ENCODE data around the gene SIRT5. TPM values are rescaled to one million over a fixed set of nuclear protein-coding genes. Genes with fewer than 3 reads are reported as not detected.

SIRT5 gene
- total and polyA plus RNA-seq, 2 experiments from 2014 or later: 4.8 to 6.1 TPM

- H3K4me3 ChIP-seq: no peak overlapping the region
- no peaks in the 10 kb centered on the region for H4K20me1 ChIP-seq (ENCODE audit: insufficient read depth)
- in situ Hi-C loops (cut with MboI): loop anchor here (25.0 kb wide), 2 partner anchors 190 to 615 kb away; partner anchors contain the start of gene TBC1D7
- no peaks in the 10 kb centered on the region for H3K4me1 ChIP-seq (ENCODE audit: insufficient read depth)
- H3K4me2 ChIP-seq (ENCODE audit: unreplicated experiment): no peak overlapping the region
- H3K9ac ChIP-seq: no peak overlapping the region
- H3F3A ChIP-seq (ENCODE audit: insufficient read depth): no peaks in the 10 kb centered on the region
- TF ChIP-seq EZH2phosphoT487 (IDR thresholded peaks at IDR 0.05; ENCODE audit: insufficient read depth, low read depth) (no peak), EZH2 (IDR thresholded peaks at IDR 0.05; ENCODE audit: insufficient read depth, poor library complexity, severe bottlenecking) (no peak)
- no peaks in the 10 kb centered on the region for H3K9me3 ChIP-seq (ENCODE audit: low read depth)
- H3K9me2 ChIP-seq (ENCODE audit: insufficient read depth): no peaks in the 10 kb centered on the region
- H3K79me2 ChIP-seq (ENCODE audit: insufficient read depth): no peaks in the 10 kb centered on the region
- peak; percentile 16 for DNase-seq
- H3K27ac ChIP-seq: no peak overlapping the region
- 89 to 91% methylated on average over 17 of the region's 17 CpGs for WGBS, 2 experiments (ENCODE audit: low coverage in 1 of 2, low lambda C conversion rate in 2 of 2, missing lambda C conversion rate in 2 of 2)
- no peaks in the 10 kb centered on the region for H3K36me3 ChIP-seq (ENCODE audit: low read depth)
- H3K27me3 ChIP-seq (replicated peaks; ENCODE audit: insufficient read depth): no peaks in the 10 kb centered on the region; the same call in 1 of the 2 replicates
- no peak overlapping the region for H2AFZ ChIP-seq
Observed at GRCh38 chr6:13526727-13527670, 47.4 kb upstream of the SIRT5 start.

- Histone ChIP-seq H3K79me2 (ENCODE audit: insufficient read depth) (no peaks in the 10 kb centered on the region), H3K27me3 (replicated peaks; ENCODE audit: insufficient read depth) (no peaks in the 10 kb centered on the region; the same call in 1 of the 2 replicates), H3F3A (ENCODE audit: insufficient read depth) (no peaks in the 10 kb centered on the region), H2AFZ (no peak overlapping the region), H3K27ac (no peak overlapping the region), H3K9me2 (ENCODE audit: insufficient read depth) (no peaks in the 10 kb centered on the region), H4K20me1 (ENCODE audit: insufficient read depth) (no peaks in the 10 kb centered on the region), H3K9me3 (ENCODE audit: low read depth) (no peaks in the 10 kb centered on the region), H3K4me3 (no peak overlapping the region), H3K9ac (no peak overlapping the region), H3K36me3 (ENCODE audit: low read depth) (no peaks in the 10 kb centered on the region), H3K4me2 (ENCODE audit: unreplicated experiment) (no peak overlapping the region), H3K4me1 (ENCODE audit: insufficient read depth) (no peaks in the 10 kb centered on the region)
- TF ChIP-seq EZH2 (IDR thresholded peaks at IDR 0.05; ENCODE audit: insufficient read depth, poor library complexity, severe bottlenecking) (no peak), EZH2phosphoT487 (IDR thresholded peaks at IDR 0.05; ENCODE audit: insufficient read depth, low read depth) (no peak)
- no peak for DNase-seq
- in situ Hi-C loops (cut with MboI): loop anchor here (25.0 kb wide), 2 partner anchors 190 to 615 kb away; partner anchors contain the start of gene TBC1D7
- 93 to 94% methylated on average over 4 of the region's 4 CpGs for WGBS, 2 experiments (ENCODE audit: low coverage in 1 of 2, low lambda C conversion rate in 2 of 2, missing lambda C conversion rate in 2 of 2)
Observed at GRCh38 chr6:13527671-13528056, 46.7 kb upstream of the SIRT5 start.

GRCh38 chr6:13528232-13528631 is 46.2 kb upstream of the SIRT5 start:
- no peaks in the 10 kb centered on the region for H4K20me1 ChIP-seq (ENCODE audit: insufficient read depth)
- 49 to 58% methylated on average over 3 of the region's 3 CpGs for WGBS, 2 experiments (ENCODE audit: low coverage in 1 of 2, low lambda C conversion rate in 2 of 2, missing lambda C conversion rate in 2 of 2)
- in situ Hi-C loops (cut with MboI): loop anchor here (25.0 kb wide), 2 partner anchors 191 to 616 kb away; partner anchors contain the start of gene TBC1D7
- no peak overlapping the region for H3K27ac ChIP-seq
- H3K27me3 ChIP-seq (replicated peaks; ENCODE audit: insufficient read depth): no peaks in the 10 kb centered on the region; the same call in 1 of the 2 replicates
- H3K9ac ChIP-seq: no peak overlapping the region
- H3K4me1 ChIP-seq (ENCODE audit: insufficient read depth): no peaks in the 10 kb centered on the region
- no peak overlapping the region for H3K4me2 ChIP-seq (ENCODE audit: unreplicated experiment)
- no peaks in the 10 kb centered on the region for H3K79me2 ChIP-seq (ENCODE audit: insufficient read depth)
- no peak overlapping the region for H3K4me3 ChIP-seq
- H3F3A ChIP-seq (ENCODE audit: insufficient read depth): no peaks in the 10 kb centered on the region
- peak; percentile 6 for DNase-seq
- H3K36me3 ChIP-seq (ENCODE audit: low read depth): no peaks in the 10 kb centered on the region
- TF ChIP-seq EZH2 (IDR thresholded peaks at IDR 0.05; ENCODE audit: insufficient read depth, poor library complexity, severe bottlenecking) (no peak), EZH2phosphoT487 (IDR thresholded peaks at IDR 0.05; ENCODE audit: insufficient read depth, low read depth) (no peak)
- no peaks in the 10 kb centered on the region for H3K9me3 ChIP-seq (ENCODE audit: low read depth)
- no peak overlapping the region for H2AFZ ChIP-seq
- H3K9me2 ChIP-seq (ENCODE audit: insufficient read depth): no peaks in the 10 kb centered on the region

DNA sequence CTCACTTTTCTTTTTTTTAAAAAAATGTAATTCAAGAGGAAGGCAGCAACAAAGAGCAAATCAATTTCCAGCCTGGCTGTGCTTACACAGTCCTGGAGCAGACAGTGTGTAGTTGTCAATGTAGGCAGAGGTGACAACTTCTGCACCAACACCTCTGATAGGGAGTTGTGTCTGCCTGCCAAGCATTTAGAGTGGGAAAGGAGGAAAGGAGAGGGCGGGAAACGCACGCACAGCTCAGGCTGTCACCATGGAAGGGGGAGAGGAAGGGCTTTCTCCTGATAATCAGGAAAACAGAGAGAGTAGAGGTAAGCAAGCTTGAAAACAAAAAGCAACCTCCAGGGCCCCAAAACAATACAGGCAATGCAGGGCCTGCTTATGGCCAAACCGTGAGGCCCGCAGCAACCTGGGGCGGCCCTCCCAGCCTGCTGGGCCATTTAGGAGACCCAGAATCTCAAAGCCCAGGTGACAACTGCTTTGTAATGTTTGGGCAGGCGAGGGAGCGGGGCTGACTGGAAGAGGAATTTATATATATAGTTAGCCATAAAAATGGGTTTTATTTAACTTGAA is 45.5 kb upstream of the SIRT5 start:
- no peak for DNase-seq
- in situ Hi-C loops (cut with MboI): loop anchor here (25.0 kb wide), 2 partner anchors 192 to 617 kb away; partner anchors contain the start of gene TBC1D7
- no peak overlapping the region for H3K9ac ChIP-seq

More for the DNA sequence above, 45.5 kb upstream of the SIRT5 start:
- no peaks in the 10 kb centered on the region for H3K79me2 ChIP-seq (ENCODE audit: insufficient read depth)
- WGBS, 2 experiments (ENCODE audit: low coverage in 1 of 2, low lambda C conversion rate in 2 of 2, missing lambda C conversion rate in 2 of 2): 78 to 87% methylated on average over 8 of the region's 8 CpGs
- H3K4me1 ChIP-seq (ENCODE audit: insufficient read depth): no peaks in the 10 kb centered on the region
- H3K9me2 ChIP-seq (ENCODE audit: insufficient read depth): no peaks in the 10 kb centered on the region
- no peak overlapping the region for H2AFZ ChIP-seq
- no peak for TF ChIP-seq EZH2 (IDR thresholded peaks at IDR 0.05; ENCODE audit: insufficient read depth, poor library complexity, severe bottlenecking)
- TF ChIP-seq EZH2phosphoT487 (IDR thresholded peaks at IDR 0.05; ENCODE audit: insufficient read depth, low read depth): no peak
- no peaks in the 10 kb centered on the region for H3K9me3 ChIP-seq (ENCODE audit: low read depth)
- no peak overlapping the region for H3K27ac ChIP-seq
- H3K27me3 ChIP-seq (replicated peaks; ENCODE audit: insufficient read depth): no peaks in the 10 kb centered on the region; the same call in 1 of the 2 replicates
- H3F3A ChIP-seq (ENCODE audit: insufficient read depth): no peaks in the 10 kb centered on the region
- H3K36me3 ChIP-seq (ENCODE audit: low read depth): no peaks in the 10 kb centered on the region
- H3K4me2 ChIP-seq (ENCODE audit: unreplicated experiment): no peak overlapping the region
- H3K4me3 ChIP-seq: no peak overlapping the region
- no peaks in the 10 kb centered on the region for H4K20me1 ChIP-seq (ENCODE audit: insufficient read depth)

All from GM23248 (cell line).